Mesendoderm (in vitro differentiated cells): Measurements from ENCODE around the gene MRNIP. TPM values are rescaled to one million over a fixed set of nuclear protein-coding genes. Genes with fewer than 3 reads are reported as not detected.

ENCODE experiments used
- DNase-seq: peaks from one replicate; pipeline ENCODE4 v3.0.0; 2013
- H2AK5ac ChIP-seq: 2 replicates; pipeline ENCODE4 v1.6.1; 2013; ENCODE audit warnings: low read length, inconsistent platforms
- H2BK120ac ChIP-seq: 2 replicates; pipeline ENCODE4 v1.6.1; 2013; ENCODE audit warnings: low read depth, mild to moderate bottlenecking, low read length, moderate library complexity, mixed read lengths
- H2BK15ac ChIP-seq: replicated peaks from 2 replicates; pipeline ENCODE4 v1.6.1; 2013; ENCODE audit warnings: low read depth, mild to moderate bottlenecking, moderate library complexity
- H2BK5ac ChIP-seq: 2 replicates; pipeline ENCODE4 v1.6.1; 2013; ENCODE audit warnings: low read length, inconsistent platforms
- H3K18ac ChIP-seq: 2 replicates; pipeline ENCODE4 v1.6.1; 2013; ENCODE audit warnings: mild to moderate bottlenecking, low read length, mixed read lengths
- H3K23ac ChIP-seq: one replicate; pipeline ENCODE4 v1.6.1; 2013; ENCODE audit warnings: low read length
- H3K27ac ChIP-seq: 2 replicates; pipeline ENCODE4 v1.5.1; 2013; ENCODE audit warnings: low read depth, mild to moderate bottlenecking, inconsistent platforms, low read length, moderate library complexity
- H3K27me3 ChIP-seq: 2 replicates; pipeline ENCODE4 v1.6.1; 2013; ENCODE audit warnings: low read length, control low read depth, mild to moderate bottlenecking, inconsistent platforms; ENCODE audit not compliant: insufficient read depth, poor library complexity
- H3K36me3 ChIP-seq: 2 replicates; pipeline ENCODE4 v1.6.1; 2013; ENCODE audit warnings: low read length, inconsistent platforms; ENCODE audit not compliant: control insufficient read depth, insufficient read depth
- H3K4ac ChIP-seq: one replicate; pipeline ENCODE4 v1.6.1; 2013; ENCODE audit warnings: low read depth, mild to moderate bottlenecking, low read length, moderate library complexity
- H3K4me1 ChIP-seq: 2 replicates; pipeline ENCODE4 v1.6.1; 2013; ENCODE audit warnings: low read depth, low read length, inconsistent platforms; ENCODE audit not compliant: control insufficient read depth
- H3K4me2 ChIP-seq: 2 replicates; pipeline ENCODE4 v1.6.1; 2013; ENCODE audit warnings: low read length
- H3K4me3 ChIP-seq: 2 replicates; pipeline ENCODE4 v1.5.1; 2013; ENCODE audit warnings: mild to moderate bottlenecking, low read length
- H3K56ac ChIP-seq: one replicate; pipeline ENCODE4 v1.6.1; 2013; ENCODE audit warnings: low read length
- H3K79me1 ChIP-seq: 2 replicates; pipeline ENCODE4 v1.6.1; 2013; ENCODE audit warnings: low read length, inconsistent platforms
- H3K79me2 ChIP-seq: 2 replicates; pipeline ENCODE4 v1.6.1; 2013; ENCODE audit warnings: mild to moderate bottlenecking, low read length; ENCODE audit not compliant: control insufficient read depth, insufficient read depth
- H3K9ac ChIP-seq: 2 replicates; pipeline ENCODE4 v1.6.1; 2013; ENCODE audit warnings: low read length, inconsistent platforms
- H4K5ac ChIP-seq: one replicate; pipeline ENCODE4 v1.6.1; 2013; ENCODE audit warnings: low read length
- H4K8ac ChIP-seq: one replicate; pipeline ENCODE4 v1.6.1; 2013; ENCODE audit warnings: low read depth, mild to moderate bottlenecking, control low read depth, low read length, moderate library complexity
- WGBS: extraction: QIAGEN DNeasy Blood & Tissue Kit; methylation state at CpG from one replicate; pipeline ENCODE4 v1.1.7; 2013; ENCODE audit warnings: low lambda C conversion rate, missing lambda C conversion rate; ENCODE audit not compliant: insufficient coverage; ENCODE audit errors: extremely low coverage; 5-methylcytosine and 5-hydroxymethylcytosine counted together
- polyA plus RNA-seq, 2 experiments: library from polyadenylated mRNA; stranded (reverse); fragments of 200-250 nt; gene quantifications; one replicate each; pipeline ENCODE4 v1.2.3, GENCODE V29; 2013

MRNIP gene, protein sequence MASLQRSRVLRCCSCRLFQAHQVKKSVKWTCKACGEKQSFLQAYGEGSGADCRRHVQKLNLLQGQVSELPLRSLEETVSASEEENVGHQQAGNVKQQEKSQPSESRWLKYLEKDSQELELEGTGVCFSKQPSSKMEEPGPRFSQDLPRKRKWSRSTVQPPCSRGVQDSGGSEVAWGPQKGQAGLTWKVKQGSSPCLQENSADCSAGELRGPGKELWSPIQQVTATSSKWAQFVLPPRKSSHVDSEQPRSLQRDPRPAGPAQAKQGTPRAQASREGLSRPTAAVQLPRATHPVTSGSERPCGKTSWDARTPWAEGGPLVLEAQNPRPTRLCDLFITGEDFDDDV
- polyA plus RNA-seq (2013, experiment 1 of 2): 9.5 TPM
- polyA plus RNA-seq (2013, experiment 2 of 2): 9.3 TPM

GRCh38 chr5:179858586-179859427, at the start of gene MRNIP:
Gene MRNIP, minus strand, starts transcription at chr5:179858817. Its CDS starts 21 bp downstream, at chr5:179858796.
- Histone ChIP-seq H3K4me3 (peak within 1 kb of the TSS; percentile 87), H3K18ac (peak within 1 kb of the TSS; percentile 44), H2BK5ac (no peak within 1 kb of the TSS), H3K23ac (peak within 1 kb of the TSS; percentile 94), H2AK5ac (no peak within 1 kb of the TSS), H3K4me1 (no peaks in the 10 kb centered on the region), H2BK120ac (no peak within 1 kb of the TSS), H4K5ac (no peak within 1 kb of the TSS), H3K56ac (peak within 1 kb of the TSS; percentile 98), H4K8ac (peak within 1 kb of the TSS; percentile 29), H3K27ac (peak within 1 kb of the TSS; percentile 51), H3K79me1 (no peaks in the 10 kb centered on the region), H3K4ac (peak within 1 kb of the TSS; percentile 76), H2BK15ac (no peak within 1 kb of the TSS), H3K79me2 (no peaks in the 10 kb centered on the region), H3K36me3 (peaks cover 3% of the 10 kb centered on the region), H3K9ac (peak within 1 kb of the TSS; percentile 97), H3K27me3 (no peaks in the 10 kb centered on the region), H3K4me2 (peak within 1 kb of the TSS; percentile 84)
- peak; percentile 95 for DNase-seq
- no CpG with 5 or more reads among the region's 90 CpGs for WGBS

- WGBS: no CpG with 5 or more reads among the region's 105 CpGs
Observed at GRCh38 chr5:179907556-179908324, 49.1 kb upstream of the MRNIP start, which contains the start of gene TBC1D9B. Gene TBC1D9B, minus strand, starts transcription at chr5:179907897. Its CDS starts 76 bp downstream, at chr5:179907821.

DNA sequence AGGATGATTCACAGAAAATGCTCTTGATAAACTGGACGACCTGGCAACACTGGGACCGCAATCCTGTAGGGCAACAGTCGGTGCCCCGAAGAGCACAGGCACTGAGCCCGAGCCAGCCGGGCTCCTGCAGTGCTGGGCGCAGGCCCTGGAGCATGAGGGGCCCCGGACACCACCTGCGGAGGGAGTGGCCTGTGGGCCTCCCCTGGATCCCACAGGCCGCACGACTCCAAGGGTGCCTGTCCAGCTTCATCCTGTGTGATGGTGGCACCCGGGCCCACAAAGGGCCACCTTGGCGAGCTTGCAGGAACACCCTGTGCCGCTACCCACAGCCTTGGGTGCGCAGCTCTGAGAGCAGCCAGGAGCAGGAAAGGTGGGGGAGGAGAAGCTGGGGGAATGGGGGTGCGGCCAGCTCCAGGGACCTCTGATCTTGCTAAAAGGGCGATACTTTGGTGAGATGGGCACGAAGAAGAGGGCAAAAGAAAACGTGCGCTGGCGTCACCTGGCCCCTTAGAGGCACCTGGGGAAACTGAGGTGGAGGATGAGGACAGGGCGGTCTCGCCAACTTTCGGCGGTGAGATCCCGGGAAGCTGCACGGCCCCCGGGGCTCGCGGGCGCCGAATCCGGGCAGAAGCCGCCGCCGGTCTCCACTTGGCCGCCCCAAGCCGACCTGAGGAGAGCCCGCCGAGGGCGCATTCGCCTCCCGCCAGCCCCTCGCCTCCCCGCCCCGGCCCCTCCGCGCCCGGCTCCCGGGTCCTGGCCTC, 48.4 kb upstream of the MRNIP start:
- Histone ChIP-seq H3K18ac (peak overlapping the region; percentile 99), H3K79me1 (peaks cover 5% of the 10 kb centered on the region), H2BK120ac (no peak overlapping the region), H2AK5ac (no peak overlapping the region), H3K9ac (peak overlapping the region; percentile 74), H4K5ac (no peak overlapping the region), H3K23ac (no peak overlapping the region), H2BK5ac (no peak overlapping the region), H4K8ac (no peak overlapping the region), H3K4me1 (no peaks in the 10 kb centered on the region), H3K4me3 (peak overlapping the region; percentile 64), H3K79me2 (no peaks in the 10 kb centered on the region), H3K56ac (peak overlapping the region; percentile 82), H3K4ac (peak overlapping the region; percentile 89), H3K4me2 (peak overlapping the region; percentile 69), H3K27me3 (no peaks in the 10 kb centered on the region), H3K27ac (no peak overlapping the region), H3K36me3 (no peaks in the 10 kb centered on the region), H2BK15ac (no peak overlapping the region)
- no CpG with 5 or more reads among the region's 50 CpGs for WGBS
- DNase-seq: no peak

More at GRCh38 chr5:179907556-179908324, 49.1 kb upstream of the MRNIP start, which contains the start of gene TBC1D9B:
- Histone ChIP-seq H3K23ac (peak within 1 kb of the TSS; percentile 94), H3K79me2 (no peaks in the 10 kb centered on the region), H2BK5ac (no peak within 1 kb of the TSS), H2AK5ac (no peak within 1 kb of the TSS), H3K36me3 (no peaks in the 10 kb centered on the region), H3K79me1 (peaks cover 5% of the 10 kb centered on the region), H3K4me3 (peak within 1 kb of the TSS; percentile 64), H3K4ac (peak within 1 kb of the TSS; percentile 89), H3K4me1 (no peaks in the 10 kb centered on the region), H2BK120ac (no peak within 1 kb of the TSS), H3K4me2 (peak within 1 kb of the TSS; percentile 69), H3K27ac (no peak within 1 kb of the TSS), H3K27me3 (no peaks in the 10 kb centered on the region), H4K8ac (no peak within 1 kb of the TSS), H2BK15ac (no peak within 1 kb of the TSS), H3K18ac (peak within 1 kb of the TSS; percentile 99), H3K9ac (peak within 1 kb of the TSS; percentile 87), H3K56ac (peak within 1 kb of the TSS; percentile 98), H4K5ac (no peak within 1 kb of the TSS)
- peak; percentile 61 for DNase-seq

GRCh38 chr5:179906294-179906794, 47.7 kb upstream of the MRNIP start:
- no peaks in the 10 kb centered on the region for H3K4me1 ChIP-seq
- H3K23ac ChIP-seq: no peak overlapping the region
- no peak overlapping the region for H4K5ac ChIP-seq
- peak overlapping the region; percentile 74 for H3K9ac ChIP-seq
- no peak overlapping the region for H2BK5ac ChIP-seq
- H3K4me2 ChIP-seq: no peak overlapping the region
- no CpG with 5 or more reads among the region's 24 CpGs for WGBS
- no peaks in the 10 kb centered on the region for H3K36me3 ChIP-seq
- H3K79me2 ChIP-seq: no peaks in the 10 kb centered on the region
- no peak overlapping the region for H2AK5ac ChIP-seq
- no peak overlapping the region for H4K8ac ChIP-seq
- peaks cover 5% of the 10 kb centered on the region for H3K79me1 ChIP-seq
- H3K56ac ChIP-seq: no peak overlapping the region
- H2BK120ac ChIP-seq: no peak overlapping the region
- no peaks in the 10 kb centered on the region for H3K27me3 ChIP-seq
- DNase-seq: no peak
- no peak overlapping the region for H3K4ac ChIP-seq
- no peak overlapping the region for H3K27ac ChIP-seq
- no peak overlapping the region for H3K18ac ChIP-seq
- H3K4me3 ChIP-seq: no peak overlapping the region
- no peak overlapping the region for H2BK15ac ChIP-seq

DNA sequence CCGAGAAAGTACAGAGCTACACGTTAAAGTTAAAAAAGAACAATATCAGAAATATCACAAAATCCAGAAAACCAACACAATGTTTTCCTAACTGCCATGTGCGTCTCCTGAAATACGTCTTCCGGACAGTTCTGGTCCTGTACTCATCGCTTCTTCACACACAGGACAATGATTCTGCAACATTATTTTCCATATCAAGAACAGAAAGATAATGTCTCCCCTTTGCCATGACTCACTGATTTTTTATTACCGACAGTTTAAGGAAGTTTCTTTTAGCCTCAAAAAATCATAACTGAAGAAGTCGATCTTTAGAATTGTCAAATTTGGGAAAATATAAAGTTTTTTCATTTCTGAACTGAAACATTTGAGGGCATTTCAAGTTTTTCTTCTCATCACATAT, 46.5 kb upstream of the MRNIP start:
- H3K79me2 ChIP-seq: no peaks in the 10 kb centered on the region
- no peaks in the 10 kb centered on the region for H3K27me3 ChIP-seq

More for the DNA sequence above, 46.5 kb upstream of the MRNIP start:
- Histone ChIP-seq H3K4me1 (no peaks in the 10 kb centered on the region), H3K23ac (no peak overlapping the region), H3K9ac (no peak overlapping the region), H4K5ac (no peak overlapping the region), H3K36me3 (no peaks in the 10 kb centered on the region), H3K4ac (no peak overlapping the region), H3K4me2 (no peak overlapping the region), H3K56ac (no peak overlapping the region), H4K8ac (no peak overlapping the region), H2BK5ac (no peak overlapping the region), H3K79me1 (peaks cover 5% of the 10 kb centered on the region), H2BK120ac (no peak overlapping the region), H3K4me3 (no peak overlapping the region), H2BK15ac (no peak overlapping the region), H2AK5ac (no peak overlapping the region), H3K27ac (no peak overlapping the region), H3K18ac (no peak overlapping the region)
- no CpG with 5 or more reads among the region's 8 CpGs for WGBS
- DNase-seq: no peak
